Measurements from ENCODE around the gene NUDT19. TPM values are rescaled to one million over a fixed set of nuclear protein-coding genes. Genes with fewer than 3 reads are reported as not detected.
"Not testable (repeated sequence)": the region's sequence is repeated elsewhere in the genome, so short reads cannot be mapped to it uniquely, and the experiment has no call there.

NUDT19 gene
- 10 to 100 TPM; 14.9 to 15.0 TPM for total RNA-seq

GRCh38 chr19:32691291-32691951, at the start of gene NUDT19:
TSS of gene NUDT19 (plus strand) at chr19:32691821. CDS start at chr19:32691961, 140 bp downstream.
- Mint-ChIP-seq H3K9me3 (peaks cover 3% of the 10 kb centered on the region), H3K4me3 (peak within 1 kb of the TSS; percentile 90), H3K4me1 (ENCODE audit: low read depth) (peaks cover 47% of the 10 kb centered on the region), H3K27ac (peak within 1 kb of the TSS; percentile 87), H3K36me3 (peaks cover 23% of the 10 kb centered on the region), H3K27me3 (no peaks in the 10 kb centered on the region)
- intact Hi-C loops (cut with micrococcal nuclease): loop anchor here (1.0 to 5.0 kb wide), 5 partner anchors 16 to 486 kb away; partner anchors contain the start of genes ANKRD27, FAAP24 and RGS9BP
- ChIA-PET POLR2A (interaction anchor here (0.9 to 1.4 kb wide), 5 partner anchors 9 to 110 kb away, joined by 4 to 8 read pairs (median 5); partner anchors contain the start of genes ANKRD27, PDCD5 and RGS9BP), CTCF (interaction anchor here (0.6 kb wide), 1 partner anchor 304 kb away, joined by 4 read pairs; no protein-coding TSS in a partner anchor)
- peak; percentile 90 for DNase-seq

GRCh38 chr19:32642771-32643170, 48.9 kb upstream of the NUDT19 start:
- intact Hi-C loops (cut with micrococcal nuclease): no loop called here
- Mint-ChIP-seq H3K4me3 (no peak overlapping the region), H3K36me3 (peaks cover 51% of the 10 kb centered on the region), H3K27me3 (no peaks in the 10 kb centered on the region), H3K27ac (no peak overlapping the region), H3K9me3 (no peaks in the 10 kb centered on the region), H3K4me1 (ENCODE audit: low read depth) (peaks cover 35% of the 10 kb centered on the region)
- peak; percentile 84 for DNase-seq
- POLR2A ChIA-PET: no interaction called here
- CTCF ChIA-PET: no interaction called here

GRCh38 chr19:32646556-32646955, 45.1 kb upstream of the NUDT19 start:
- H3K4me1 Mint-ChIP-seq (ENCODE audit: low read depth): peaks cover 35% of the 10 kb centered on the region
- H3K36me3 Mint-ChIP-seq: peaks cover 49% of the 10 kb centered on the region
- no peaks in the 10 kb centered on the region for H3K9me3 Mint-ChIP-seq
- ChIA-PET CTCF (no interaction called here), POLR2A (no interaction called here)
- intact Hi-C loops (cut with micrococcal nuclease): no loop called here
- no peaks in the 10 kb centered on the region for H3K27me3 Mint-ChIP-seq
- no peak overlapping the region for H3K27ac Mint-ChIP-seq
- H3K4me3 Mint-ChIP-seq: no peak overlapping the region
- DNase-seq: peak; percentile 47

GRCh38 chr19:32647361-32647760, 44.3 kb upstream of the NUDT19 start:
- intact Hi-C loops (cut with micrococcal nuclease): no loop called here
- Mint-ChIP-seq H3K36me3 (peaks cover 43% of the 10 kb centered on the region), H3K27ac (no peak overlapping the region), H3K27me3 (no peaks in the 10 kb centered on the region), H3K4me1 (ENCODE audit: low read depth) (peaks cover 29% of the 10 kb centered on the region), H3K4me3 (no peak overlapping the region), H3K9me3 (no peaks in the 10 kb centered on the region)
- ChIA-PET POLR2A (no interaction called here), CTCF (no interaction called here)
- no peak for DNase-seq

- Mint-ChIP-seq H3K27ac (no peak overlapping the region), H3K9me3 (no peaks in the 10 kb centered on the region), H3K4me1 (ENCODE audit: low read depth) (peaks cover 9% of the 10 kb centered on the region), H3K27me3 (no peaks in the 10 kb centered on the region), H3K36me3 (peaks cover 29% of the 10 kb centered on the region), H3K4me3 (no peak overlapping the region)
- POLR2A ChIA-PET: no interaction called here
- no peak for DNase-seq
- CTCF ChIA-PET: no interaction called here
- intact Hi-C loops (cut with micrococcal nuclease): no loop called here
These were observed 41.9 kb upstream of the NUDT19 start for GRCh38 chr19:32649751-32650150.

- intact Hi-C loops (cut with micrococcal nuclease): no loop called here
- ChIA-PET POLR2A (no interaction called here), CTCF (interaction anchor here (0.6 kb wide), 1 partner anchor 362 kb away, joined by 3 read pairs; no protein-coding TSS in a partner anchor)
- H3K27ac Mint-ChIP-seq: no peak overlapping the region
- no peaks in the 10 kb centered on the region for H3K27me3 Mint-ChIP-seq
- no peak overlapping the region for H3K4me3 Mint-ChIP-seq
- H3K36me3 Mint-ChIP-seq: peaks cover 29% of the 10 kb centered on the region
- no peak for DNase-seq
- H3K9me3 Mint-ChIP-seq: no peaks in the 10 kb centered on the region
- peaks cover 9% of the 10 kb centered on the region for H3K4me1 Mint-ChIP-seq (ENCODE audit: low read depth)
These were observed 41.0 kb upstream of the NUDT19 start for GRCh38 chr19:32650671-32651070.

- no peaks in the 10 kb centered on the region for H3K27me3 Mint-ChIP-seq
- no peaks in the 10 kb centered on the region for H3K9me3 Mint-ChIP-seq
- H3K4me3 Mint-ChIP-seq: no peak overlapping the region
- ChIA-PET CTCF (no interaction called here), POLR2A (no interaction called here)
- H3K4me1 Mint-ChIP-seq (ENCODE audit: low read depth): peaks cover 6% of the 10 kb centered on the region
- no peak for DNase-seq
- intact Hi-C loops (cut with micrococcal nuclease): no loop called here
- no peak overlapping the region for H3K27ac Mint-ChIP-seq
- peaks cover 27% of the 10 kb centered on the region for H3K36me3 Mint-ChIP-seq
These were observed 39.9 kb upstream of the NUDT19 start for GRCh38 chr19:32651729-32652140.

GRCh38 chr19:32652331-32652730, 39.3 kb upstream of the NUDT19 start:
- intact Hi-C loops (cut with micrococcal nuclease); POLR2A ChIA-PET; H3K27me3 Mint-ChIP-seq; H3K9me3 Mint-ChIP-seq; DNase-seq; H3K4me3 Mint-ChIP-seq; H3K4me1 Mint-ChIP-seq (ENCODE audit: low read depth); CTCF ChIA-PET; H3K27ac Mint-ChIP-seq: not testable (repeated sequence)
- peaks cover 22% of the 10 kb centered on the region for H3K36me3 Mint-ChIP-seq

- ChIA-PET CTCF (no interaction called here), POLR2A (no interaction called here)
- no peak for DNase-seq
- no peaks in the 10 kb centered on the region for H3K27me3 Mint-ChIP-seq
- H3K27ac Mint-ChIP-seq: no peak overlapping the region
- no peaks in the 10 kb centered on the region for H3K9me3 Mint-ChIP-seq
- peaks cover 16% of the 10 kb centered on the region for H3K36me3 Mint-ChIP-seq
- H3K4me3 Mint-ChIP-seq: no peak overlapping the region
- no peaks in the 10 kb centered on the region for H3K4me1 Mint-ChIP-seq (ENCODE audit: low read depth)
- intact Hi-C loops (cut with micrococcal nuclease): no loop called here
These were observed 38.6 kb upstream of the NUDT19 start for GRCh38 chr19:32652894-32653598.

GRCh38 chr19:32653599-32653915, 38.1 kb upstream of the NUDT19 start:
- Mint-ChIP-seq H3K27ac (no peak overlapping the region), H3K36me3 (peaks cover 12% of the 10 kb centered on the region), H3K27me3 (no peaks in the 10 kb centered on the region), H3K9me3 (no peaks in the 10 kb centered on the region), H3K4me1 (ENCODE audit: low read depth) (no peaks in the 10 kb centered on the region), H3K4me3 (no peak overlapping the region)
- CTCF ChIA-PET: no interaction called here
- intact Hi-C loops (cut with micrococcal nuclease): no loop called here
- POLR2A ChIA-PET: no interaction called here
- no peak for DNase-seq

- intact Hi-C loops (cut with micrococcal nuclease); H3K4me1 Mint-ChIP-seq (ENCODE audit: low read depth); H3K36me3 Mint-ChIP-seq; H3K27me3 Mint-ChIP-seq; H3K27ac Mint-ChIP-seq; H3K9me3 Mint-ChIP-seq; H3K4me3 Mint-ChIP-seq; DNase-seq: not testable (repeated sequence)
- POLR2A ChIA-PET: interaction anchor here (0.6 kb wide), 2 partner anchors 104 to 296 kb away, joined by 3 to 6 read pairs; no protein-coding TSS in a partner anchor
- CTCF ChIA-PET: interaction anchor here (0.6 kb wide), 1 partner anchor 552 kb away, joined by 4 read pairs; no protein-coding TSS in a partner anchor
These were observed 35.2 kb upstream of the NUDT19 start for GRCh38 chr19:32656379-32656778.

- Mint-ChIP-seq H3K27ac (no peak overlapping the region), H3K27me3 (no peaks in the 10 kb centered on the region), H3K4me3 (no peak overlapping the region), H3K4me1 (ENCODE audit: low read depth) (no peaks in the 10 kb centered on the region), H3K36me3 (peaks cover 6% of the 10 kb centered on the region), H3K9me3 (no peaks in the 10 kb centered on the region)
- ChIA-PET POLR2A (no interaction called here), CTCF (no interaction called here)
- intact Hi-C loops (cut with micrococcal nuclease): no loop called here
- no peak for DNase-seq
These were observed 33.5 kb upstream of the NUDT19 start for GRCh38 chr19:32658075-32658474.

GRCh38 chr19:32658527-32658926, 33.1 kb upstream of the NUDT19 start:
- intact Hi-C loops (cut with micrococcal nuclease): no loop called here
- H3K27ac Mint-ChIP-seq: no peak overlapping the region
- no peaks in the 10 kb centered on the region for H3K27me3 Mint-ChIP-seq
- H3K36me3 Mint-ChIP-seq: peaks cover 6% of the 10 kb centered on the region
- POLR2A ChIA-PET: no interaction called here
- no peaks in the 10 kb centered on the region for H3K9me3 Mint-ChIP-seq
- CTCF ChIA-PET: no interaction called here
- no peak overlapping the region for H3K4me3 Mint-ChIP-seq
- DNase-seq: no peak
- no peaks in the 10 kb centered on the region for H3K4me1 Mint-ChIP-seq (ENCODE audit: low read depth)
